Measurements from ENCODE around the gene GRAMD1A. TPM values are rescaled to one million over a fixed set of nuclear protein-coding genes. Genes with fewer than 3 reads are reported as not detected.

The GRAMD1A gene
- total and polyA plus RNA-seq, 9 of the 15 experiments (the other 6 are each of a cell fraction or from before 2014, with no cell fraction given) = 1.4 to 63.8 (median 38.5) TPM

- TF ChIP-seq E2F6 (IDR thresholded peaks at IDR 0.05; ENCODE audit: borderline replicate concordance in 1 of 2, extremely low read depth in 1 of 2, insufficient read depth in 1 of 2, insufficient read length in 1 of 2, low read depth in 1 of 2, low read length in 1 of 2, poor library complexity in 1 of 2, severe bottlenecking in 1 of 2) = no peak
- no peak for TF ChIP-seq TFE3 (CRISPR knock-in tag; IDR thresholded peaks at IDR 0.05)
- TF ChIP-seq PBX2 (CRISPR knock-in tag; IDR thresholded peaks at IDR 0.05; ENCODE audit: low read depth) = no peak
- TF ChIP-seq PBX2 (tag; conservative IDR thresholded peaks at IDR 0.05; ENCODE audit: low read depth) = no peak
- no peak for TF ChIP-seq ZNF175 (CRISPR knock-in tag; IDR thresholded peaks at IDR 0.05; ENCODE audit: low read depth)
Measured at GRCh38 chr19:35058370-35058769, 58.2 kb downstream of the GRAMD1A start (continued).
